ENCODE results near the gene PRKAR1A.

PRKAR1A gene

DNA sequence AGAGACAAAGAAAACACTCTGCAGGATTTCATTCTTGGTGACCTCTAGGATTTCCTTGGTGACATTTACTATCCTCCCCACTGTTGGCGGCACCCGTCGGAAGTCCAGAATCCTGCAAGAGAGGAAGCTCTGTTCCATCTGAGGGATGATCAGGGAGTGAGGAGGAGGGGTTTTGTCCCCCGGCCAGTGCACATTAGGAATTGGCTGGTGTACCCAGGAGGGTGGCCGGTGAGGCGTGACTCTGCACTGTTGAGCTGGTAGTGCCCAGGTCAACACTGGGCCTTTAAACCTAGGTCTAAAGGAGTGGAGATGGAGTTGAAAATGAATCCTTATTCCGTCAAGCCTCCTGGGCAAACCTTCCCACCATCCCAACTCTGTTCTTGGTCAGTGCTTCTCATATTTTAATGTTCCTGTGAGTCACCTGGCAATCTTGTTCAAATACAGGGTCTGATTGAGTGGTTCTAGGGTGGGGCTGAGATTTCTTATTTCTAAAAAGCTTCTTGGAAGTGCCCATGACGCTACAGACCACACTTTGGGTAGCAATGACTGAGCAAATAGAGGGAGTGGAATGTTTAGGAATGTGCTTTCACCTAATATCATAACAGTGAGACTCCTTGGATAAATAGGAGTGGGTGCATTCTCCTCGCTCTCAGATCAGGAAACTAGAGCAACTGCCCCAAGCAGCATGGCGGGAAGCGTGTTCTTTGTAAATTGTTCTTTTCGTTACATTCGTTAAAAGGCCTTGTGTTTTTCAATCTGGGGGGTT lies 30.7 kb downstream of the PRKAR1A start:
- DNase-seq (ENCODE audit: low spot score), result no peak

DNA sequence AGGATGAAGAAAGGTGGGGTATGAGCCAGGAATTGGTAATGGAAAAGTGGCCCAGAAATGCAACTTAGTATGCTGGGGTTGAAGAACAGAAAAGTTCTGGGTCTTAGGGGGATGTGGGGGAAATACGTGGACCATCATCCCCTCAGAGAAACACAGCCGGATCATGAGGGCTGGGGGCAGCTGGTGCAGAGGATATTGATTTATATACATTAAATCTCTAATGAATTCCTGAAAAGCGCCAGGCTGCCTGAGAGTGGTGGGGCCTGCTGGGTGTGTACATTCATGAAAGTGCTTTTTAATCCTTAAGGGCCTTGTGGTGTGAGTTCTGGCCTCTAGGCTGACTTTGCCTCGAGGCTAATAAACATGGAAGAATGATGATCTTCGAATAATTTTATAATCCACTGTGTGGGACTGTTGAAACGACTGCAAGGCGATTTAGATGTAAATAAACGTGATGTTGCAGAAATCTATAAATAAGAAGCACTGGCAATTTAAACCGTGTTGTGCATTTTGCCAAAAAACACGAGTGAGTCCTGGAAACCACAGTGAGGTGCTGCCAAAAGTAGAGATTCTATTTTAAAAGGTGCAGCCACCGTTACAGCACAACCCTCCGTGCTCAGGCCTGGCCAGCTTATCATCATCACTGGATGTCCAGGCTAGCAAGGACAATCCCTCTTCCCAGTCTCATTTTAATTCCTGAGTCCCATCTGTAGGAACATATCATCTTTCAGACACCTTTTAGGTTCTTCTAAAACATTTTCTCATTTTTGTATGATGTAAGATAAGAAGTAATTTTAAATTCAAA lies 32.1 kb downstream of the PRKAR1A start:
- DNase-seq (ENCODE audit: low spot score), result no peak

DNA sequence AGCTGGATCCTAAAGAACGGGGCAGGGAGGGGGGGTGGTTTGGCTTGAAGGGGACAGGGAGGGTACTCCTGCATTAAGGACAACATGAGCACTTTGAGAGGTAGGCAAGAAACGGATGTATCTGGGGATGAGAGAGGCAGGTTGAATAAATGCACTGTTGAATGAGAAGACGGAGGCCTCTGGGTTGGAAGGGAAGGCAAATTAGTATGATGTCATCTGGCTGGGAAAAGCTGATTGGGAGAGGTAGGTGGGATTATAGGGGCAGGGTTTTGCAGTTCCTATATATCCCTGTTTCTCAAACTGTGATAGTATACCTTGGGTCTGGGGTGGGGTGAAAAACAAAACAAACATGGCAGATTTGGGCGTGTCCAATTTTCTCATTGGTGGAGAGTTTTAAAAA lies 44.3 kb downstream of the PRKAR1A start:
- DNase-seq (ENCODE audit: low spot score), result no peak

DNA sequence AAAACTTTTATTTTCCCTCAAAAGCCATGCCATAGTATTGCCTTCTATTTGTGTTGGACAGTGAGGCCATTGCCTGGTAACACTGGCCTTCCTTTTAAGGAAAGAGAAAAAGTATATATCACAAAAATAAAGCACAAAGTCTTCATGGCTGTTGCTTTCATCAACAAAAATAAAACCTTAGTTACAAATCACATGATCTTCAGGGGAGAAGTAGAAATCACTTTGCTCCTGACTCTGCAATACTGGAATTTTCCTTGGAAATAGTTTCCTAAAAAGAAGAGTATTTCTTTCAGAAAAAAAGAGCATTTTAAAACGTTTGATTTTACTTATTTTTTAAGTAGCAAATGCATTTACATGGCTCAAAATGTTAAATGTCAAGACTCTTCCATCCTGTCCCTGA lies 47.1 kb downstream of the PRKAR1A start:
- DNase-seq (ENCODE audit: low spot score), result no peak

DNA sequence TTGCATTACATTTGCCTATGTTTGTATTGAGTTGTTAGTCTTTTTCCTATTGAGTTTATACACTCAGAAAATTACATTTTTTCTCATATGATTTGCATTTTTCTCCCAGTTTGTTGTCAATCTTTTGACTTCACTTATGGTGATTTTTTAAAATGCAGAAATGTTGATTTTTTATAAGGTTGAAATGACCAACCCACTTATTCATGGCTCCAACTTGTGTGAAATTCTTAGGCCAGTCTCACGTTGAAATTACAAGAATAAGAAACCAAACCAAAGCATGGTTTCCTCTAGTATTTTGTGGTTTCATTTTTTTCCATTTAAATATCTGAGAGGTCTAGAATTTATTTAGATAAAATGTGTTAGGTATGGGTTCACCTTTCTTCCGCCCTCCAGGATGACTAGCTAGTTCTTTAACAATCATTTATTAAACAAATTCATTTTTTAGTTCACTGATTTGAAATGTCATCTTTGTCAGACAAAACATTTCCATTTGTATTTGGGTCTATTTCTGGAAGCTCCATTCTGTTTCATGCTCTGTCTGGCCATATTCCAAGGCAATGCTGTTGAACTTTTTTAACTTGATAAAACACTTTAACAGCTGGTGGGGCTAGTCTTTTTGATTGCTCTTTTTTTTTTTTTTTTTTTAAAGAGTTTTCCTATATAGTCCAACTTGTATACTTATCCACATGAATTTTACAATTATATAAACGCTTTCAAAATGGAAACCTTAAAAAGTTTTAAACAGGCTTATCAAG lies 48.9 kb downstream of the PRKAR1A start:
- no peak for DNase-seq (ENCODE audit: low spot score)

DNA sequence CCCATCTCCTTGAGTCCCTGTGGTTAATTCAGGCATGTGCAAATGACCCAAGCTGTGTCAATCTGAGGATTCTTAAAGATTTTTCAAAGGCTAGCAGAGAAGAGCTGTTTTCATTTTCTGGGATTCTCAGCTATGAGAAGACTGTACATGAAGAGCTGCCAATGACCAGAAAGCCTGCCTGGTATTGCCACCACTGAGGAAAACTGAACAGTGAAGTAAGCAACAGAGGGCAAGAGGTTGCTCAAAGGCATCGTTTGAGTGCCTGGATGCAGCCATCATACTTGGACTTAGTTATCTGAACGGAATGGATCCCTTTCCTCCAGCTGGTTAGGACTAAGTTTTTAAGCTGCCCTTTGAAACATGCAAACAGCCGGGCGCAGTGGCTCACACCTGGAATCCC lies 50.5 kb downstream of the PRKAR1A start:
- DNase-seq (ENCODE audit: low spot score), result no peak

DNA sequence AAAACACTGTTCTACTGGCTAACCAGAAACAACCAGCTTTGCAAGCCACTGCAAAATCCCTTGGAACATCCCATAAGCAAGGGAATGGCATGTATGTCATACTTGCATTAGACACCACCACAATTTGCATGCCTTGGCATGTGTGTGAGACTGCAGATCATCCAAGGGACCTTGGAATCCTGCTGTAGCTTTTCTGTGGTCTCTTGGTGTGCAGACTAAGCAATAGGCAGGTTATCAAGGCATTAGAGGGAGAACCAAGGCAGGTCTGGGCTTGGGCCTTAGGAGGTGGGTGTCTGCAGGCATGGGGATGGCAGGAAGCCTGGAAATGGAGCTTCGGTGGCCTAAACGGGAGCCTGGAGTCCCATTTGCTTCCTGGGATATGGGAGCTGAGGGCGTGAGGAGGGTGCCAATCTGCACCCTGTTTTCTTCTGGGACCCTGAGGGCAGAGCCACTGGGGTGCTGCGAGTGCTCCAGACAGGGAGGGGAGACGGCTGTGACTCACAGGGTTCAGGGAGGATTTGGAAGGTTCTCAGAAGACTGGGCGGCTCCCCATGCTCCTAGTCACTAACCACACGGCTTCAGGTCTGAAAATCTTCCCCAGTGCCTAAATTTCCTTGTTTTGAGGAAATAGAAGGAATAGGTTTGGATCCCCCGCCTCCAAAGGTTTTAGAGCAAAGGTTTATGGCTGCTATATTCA lies 52.3 kb downstream of the PRKAR1A start:
- no peak for DNase-seq (ENCODE audit: low spot score)

DNA sequence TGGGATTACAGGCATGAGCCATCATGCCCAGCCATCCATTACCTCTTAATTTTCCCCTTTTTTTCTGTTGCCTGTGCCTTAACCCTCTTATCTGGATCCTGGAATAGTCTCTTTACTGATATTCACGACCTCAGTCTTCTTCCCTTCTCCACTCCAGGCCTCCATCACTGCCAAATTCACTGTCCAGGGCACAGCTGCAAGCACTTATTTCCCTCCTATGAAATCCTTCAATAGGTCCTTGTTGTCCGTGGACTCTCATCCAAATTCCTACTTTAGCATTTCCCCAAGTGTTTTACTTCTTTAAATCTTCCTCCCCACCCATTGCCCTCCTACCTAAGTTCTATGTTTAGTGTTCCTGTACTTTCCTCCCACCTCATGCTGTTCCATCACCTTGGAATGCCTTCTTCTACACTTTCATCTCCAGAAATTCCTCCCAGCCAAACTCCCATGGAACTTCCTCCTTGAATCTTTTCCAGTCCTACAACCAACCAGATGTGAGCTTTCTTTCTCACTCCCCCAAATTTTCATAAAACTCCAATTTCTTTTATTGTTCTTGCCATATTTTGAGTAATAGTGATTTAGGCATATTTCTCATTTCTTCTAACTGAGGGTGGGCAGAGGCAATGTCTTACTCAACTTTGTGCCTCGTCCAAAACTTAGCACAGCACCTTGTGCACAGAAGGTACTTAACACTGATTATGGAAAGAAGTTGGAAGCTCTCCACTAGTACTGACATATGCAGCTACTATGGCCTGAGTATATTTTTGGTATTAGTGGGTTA lies 53.6 kb downstream of the PRKAR1A start:
- DNase-seq (ENCODE audit: low spot score), result no peak

DNA sequence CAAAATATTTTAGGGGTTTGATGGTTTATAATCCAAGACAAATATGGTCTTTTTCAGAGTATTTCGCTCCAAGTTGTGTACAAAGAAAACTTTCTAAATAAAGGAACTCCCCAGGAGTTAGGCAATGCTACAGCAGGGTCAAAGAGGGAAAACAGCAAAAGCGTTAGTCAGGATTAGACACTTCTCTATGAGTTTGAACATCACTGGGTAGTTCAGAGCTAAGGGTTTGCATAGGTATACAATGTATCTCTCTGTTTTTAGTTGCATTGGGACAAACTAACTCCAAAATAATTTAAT lies 54.2 kb downstream of the PRKAR1A start:
- no peak for DNase-seq (ENCODE audit: low spot score)

DNA sequence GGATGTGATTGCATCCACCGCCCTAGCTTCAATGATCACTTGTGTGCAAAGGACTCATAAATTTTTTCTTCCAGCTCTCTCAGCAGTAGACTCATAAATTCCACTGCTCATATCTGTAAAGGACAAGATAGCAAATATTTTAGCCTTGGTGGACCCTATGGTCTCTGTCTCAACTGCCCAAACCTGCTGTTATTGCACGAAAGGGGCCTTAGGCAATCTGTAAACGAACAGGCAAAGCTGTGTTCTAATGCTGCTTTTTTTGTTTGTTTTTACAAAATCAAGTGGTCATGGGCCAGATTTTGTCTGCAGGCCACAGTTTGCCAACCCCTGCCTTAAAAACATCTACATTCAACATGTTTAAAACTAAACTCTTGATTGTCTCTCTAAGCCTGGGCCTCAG lies 54.8 kb downstream of the PRKAR1A start:
- DNase-seq (ENCODE audit: low spot score), result no peak

DNA sequence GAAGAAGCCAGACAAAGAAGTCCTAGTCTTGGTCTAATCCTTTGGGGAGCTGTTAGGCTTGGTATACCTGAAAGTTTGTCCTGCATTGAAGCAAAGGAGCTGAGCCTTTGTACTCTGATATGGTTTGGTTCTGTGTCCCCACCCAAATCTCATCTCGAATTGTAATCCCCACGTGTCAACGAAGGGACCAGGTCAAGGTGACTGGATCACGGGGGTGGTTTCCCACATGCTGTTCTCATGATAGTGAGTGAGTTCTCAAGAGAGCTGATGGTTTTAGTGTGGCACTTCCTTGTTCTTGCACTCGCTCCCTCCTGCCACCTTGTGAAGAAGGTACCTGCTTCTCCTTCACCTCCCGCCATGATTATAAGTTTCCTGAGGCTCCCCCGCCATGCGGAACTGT lies 55.4 kb downstream of the PRKAR1A start:
- no peak for DNase-seq (ENCODE audit: low spot score)

DNA sequence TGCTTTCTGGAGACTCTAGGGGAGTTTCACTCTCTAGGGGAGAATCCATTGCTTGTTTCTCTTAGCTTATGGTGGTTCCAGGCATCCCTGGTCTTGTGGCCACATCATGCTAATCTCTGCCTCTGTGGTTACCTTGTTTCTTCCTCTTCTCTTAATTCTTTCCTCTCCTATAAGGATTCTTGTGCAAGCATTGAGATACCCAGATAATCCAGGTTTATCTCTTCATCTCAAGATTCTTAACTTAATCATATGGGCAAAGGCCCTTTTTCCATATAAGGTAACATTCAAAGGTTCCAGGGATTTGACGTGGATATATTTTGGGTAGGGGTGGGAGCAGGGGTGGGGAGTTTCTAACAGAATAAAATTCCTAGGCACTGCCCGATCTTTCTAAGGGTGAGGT lies 56.4 kb downstream of the PRKAR1A start:
- DNase-seq (ENCODE audit: low spot score), result no peak

DNA sequence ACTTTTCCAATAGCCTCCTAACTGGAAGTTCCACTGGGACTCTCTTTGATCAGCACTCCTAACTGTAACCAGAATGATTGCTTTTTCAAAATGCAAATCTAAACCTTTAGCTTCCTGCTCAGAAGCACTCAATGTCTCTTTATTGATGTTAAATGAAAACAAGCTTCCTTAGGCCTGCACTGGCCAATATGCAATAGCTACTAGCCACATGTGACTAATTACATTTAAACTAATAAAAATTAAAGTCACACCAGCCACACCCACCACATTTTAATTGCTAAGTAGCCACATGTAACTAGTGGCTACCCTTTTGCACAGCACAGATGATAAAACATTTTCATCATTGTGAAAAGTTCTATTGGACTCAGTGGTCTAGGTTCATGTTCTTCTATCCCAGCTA lies 57.1 kb downstream of the PRKAR1A start:
- DNase-seq (ENCODE audit: low spot score), result no peak

DNA sequence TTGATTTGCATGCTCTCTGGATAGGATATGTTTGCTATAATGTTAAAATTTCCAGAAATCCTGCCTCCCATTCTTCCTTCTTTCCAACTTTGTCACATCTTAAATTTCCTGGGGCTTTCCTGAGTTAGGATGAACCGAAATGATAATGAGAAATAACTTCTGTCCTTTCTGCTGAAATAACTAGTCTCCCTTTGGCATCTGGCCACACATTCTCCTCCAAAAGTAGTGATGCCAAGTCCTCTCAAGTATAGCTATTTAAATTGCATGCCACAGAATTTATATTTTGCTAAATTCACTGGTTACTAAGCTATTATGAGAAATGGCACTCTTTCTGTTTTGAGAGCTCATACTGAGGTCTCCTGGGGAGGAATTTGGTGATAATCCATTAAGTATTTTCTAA lies 58.3 kb downstream of the PRKAR1A start:
- no peak for DNase-seq (ENCODE audit: low spot score)

DNA sequence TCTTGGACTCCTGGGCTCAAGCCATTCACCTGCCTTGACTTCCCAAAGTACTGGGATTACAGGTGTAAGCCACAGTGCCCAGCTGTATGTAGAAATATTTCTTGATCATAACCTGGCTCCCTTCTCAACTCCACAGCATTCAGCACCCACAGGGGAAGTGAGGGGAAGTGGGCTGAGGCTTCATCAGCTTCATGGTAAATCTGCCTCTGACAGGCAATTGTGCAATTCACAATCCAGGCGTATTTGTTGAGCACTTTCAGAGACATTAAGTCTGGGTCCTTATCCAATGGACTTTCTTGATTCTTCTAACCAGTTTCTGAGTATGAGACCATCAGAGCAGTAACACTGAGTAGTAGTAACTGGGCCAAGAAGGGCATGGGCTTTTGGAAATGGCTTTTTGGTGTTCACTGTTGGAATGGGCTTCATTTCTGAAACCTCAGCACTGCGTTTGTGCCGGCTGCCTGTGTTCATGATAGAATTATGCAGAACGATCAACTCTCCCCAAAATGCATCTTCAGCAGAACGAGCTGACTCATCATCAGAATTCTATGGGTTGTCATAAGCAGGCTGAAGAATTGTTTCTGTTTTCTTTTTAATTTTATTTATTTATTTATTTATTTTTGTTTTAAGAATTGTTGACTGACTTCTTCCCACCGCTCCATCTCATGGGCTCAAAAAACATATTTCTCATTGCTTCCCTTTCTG lies 60.1 kb downstream of the PRKAR1A start:
- no peak for DNase-seq (ENCODE audit: low spot score)

DNA sequence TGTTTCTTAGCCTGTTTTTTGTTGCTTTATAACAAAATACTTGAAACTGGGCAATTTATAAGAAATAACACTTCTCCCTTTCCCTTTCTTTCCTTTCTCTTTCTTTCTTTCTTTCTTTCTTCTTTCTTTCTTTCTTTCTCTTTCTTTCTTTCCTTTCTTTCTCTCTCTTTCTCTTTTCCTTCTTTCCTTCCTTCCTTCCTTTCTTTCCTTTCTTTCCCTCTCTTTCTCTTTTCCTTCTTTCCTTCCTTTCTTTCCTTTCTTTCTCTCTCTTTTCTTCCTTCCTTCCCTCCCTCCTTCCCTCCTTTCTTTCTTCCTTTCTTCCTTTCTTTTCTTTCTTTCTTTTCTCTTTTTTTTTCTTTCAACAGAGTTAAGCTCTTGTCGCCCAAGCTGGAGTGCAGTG lies 61.1 kb downstream of the PRKAR1A start:
- DNase-seq (ENCODE audit: low spot score), result no peak

DNA sequence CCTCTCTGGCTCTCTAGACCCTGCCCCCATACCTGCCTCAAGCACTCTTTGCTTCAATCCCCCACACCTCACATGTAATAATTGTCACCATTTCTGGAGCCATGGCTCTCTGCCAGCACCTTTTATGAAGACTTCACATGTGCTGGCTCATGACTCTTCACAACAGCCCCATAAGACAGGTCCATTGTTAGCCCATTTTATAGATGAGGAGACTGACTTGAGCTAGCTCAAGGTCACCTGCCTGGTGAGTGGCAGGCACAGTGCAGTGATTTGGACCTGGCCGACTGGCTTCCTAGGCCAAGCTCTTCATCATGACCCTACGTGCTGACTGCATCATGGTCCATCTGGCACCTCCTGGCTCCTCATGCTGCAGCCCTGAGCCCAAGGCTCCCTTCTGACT lies 63.9 kb downstream of the PRKAR1A start:
- no peak for DNase-seq (ENCODE audit: low spot score)

DNA sequence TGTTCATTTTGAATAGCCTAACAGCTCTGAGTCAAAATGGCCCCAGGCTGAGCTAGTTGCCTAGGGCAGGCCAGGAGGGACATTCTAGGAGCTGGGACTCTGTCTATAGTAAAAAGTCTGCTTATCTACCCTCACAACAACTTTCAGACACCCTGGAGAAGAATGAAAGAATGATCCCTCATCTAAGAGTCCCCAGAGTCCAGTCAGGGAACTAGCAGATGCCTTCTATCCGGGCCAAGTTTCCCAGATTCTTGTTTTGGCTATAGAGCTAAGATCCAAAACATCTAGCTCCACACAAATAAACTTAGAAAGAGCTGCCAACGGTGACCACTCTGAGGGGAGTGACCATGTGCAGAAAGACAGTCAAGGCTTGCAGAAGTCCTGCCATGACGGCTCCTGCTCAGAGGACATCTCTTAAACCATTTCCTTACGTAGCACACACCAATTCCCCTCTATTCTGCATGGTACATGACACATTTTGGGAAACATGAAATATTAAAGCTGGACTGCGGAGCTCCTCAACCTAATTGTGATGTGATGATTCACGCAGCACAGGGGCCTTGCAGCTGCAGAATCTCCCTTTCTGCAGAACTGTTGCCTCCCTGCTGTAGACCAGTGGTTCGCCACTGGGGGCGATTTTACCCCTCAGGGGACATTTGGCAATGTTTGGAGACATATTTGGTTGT lies 64.7 kb downstream of the PRKAR1A start:
- no peak for DNase-seq (ENCODE audit: low spot score)

DNA sequence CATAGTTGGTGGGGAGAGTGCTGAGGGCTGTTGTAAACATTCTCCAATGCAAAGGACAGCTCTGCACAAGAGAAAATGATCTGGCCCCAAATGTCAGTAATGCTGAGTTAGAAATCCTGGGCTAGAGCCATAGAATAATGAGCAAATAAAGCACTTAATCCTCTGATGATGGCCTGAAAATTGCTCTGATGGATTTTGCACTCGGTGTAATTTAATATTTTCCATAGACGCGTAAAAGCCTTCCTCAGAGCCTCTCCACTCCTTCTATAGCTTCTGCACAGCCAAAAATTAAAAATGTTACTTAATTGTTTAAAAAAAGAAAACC lies 65.2 kb downstream of the PRKAR1A start:
- DNase-seq (ENCODE audit: low spot score), result no peak

DNA sequence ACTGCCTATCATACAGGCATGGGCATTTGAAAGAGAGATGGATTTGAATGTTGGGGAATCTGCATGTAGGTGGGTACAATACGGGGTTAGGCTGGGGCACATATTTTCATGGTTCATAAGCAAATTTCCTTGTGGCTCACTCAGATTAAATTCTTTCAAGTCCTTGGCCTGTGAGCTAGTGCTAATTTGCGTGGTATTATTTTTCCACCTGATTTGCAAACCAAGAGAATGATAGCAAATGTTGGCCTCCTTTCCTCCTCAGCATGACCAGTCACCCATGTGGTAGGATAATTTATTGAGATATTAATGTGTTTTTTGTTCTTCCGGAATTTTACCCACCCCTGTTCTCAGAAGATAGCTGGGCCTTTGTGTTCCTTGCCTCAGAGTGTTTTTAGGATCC lies 66.0 kb downstream of the PRKAR1A start:
- no peak for DNase-seq (ENCODE audit: low spot score)

All from globus pallidus (tissue), 1 donor.